Tibial artery (tissue), 4 donors: Measurements from ENCODE around the gene KLHL7.

Source experiments
- DNase-seq, 2 donors: peaks; one replicate each; pipeline ENCODE4 v3.0.0-alpha.2; 2019
- H3K27ac ChIP-seq, 2 donors: fragments of 200-600 bp; sonication (generic) in 1 of 2; 1 replicate in 1 of 2; 2 replicates in 1 of 2; pipeline ENCODE4 v1.5.1; 2018 to 2019; ENCODE audit warnings: mild to moderate bottlenecking in 1 of 2
- H3K27me3 ChIP-seq, 2 donors: fragments of 200-600 bp; sonication (generic) in 1 of 2; one replicate each; pipeline versions ENCODE4 v1.5.1 to v1.6.0; 2016 to 2019
- H3K36me3 ChIP-seq, 3 donors: fragments of 200-600 bp; sonication (generic) in 2 of 3; one replicate each; pipeline ENCODE4 v1.5.1; 2016 to 2019; ENCODE audit warnings: mild to moderate bottlenecking in 2 of 3
- H3K4me1 ChIP-seq, 4 donors: fragments of 200-600 bp; sonication (generic) in 2 of 4; 1 replicate in 3 of 4; 2 replicates in 1 of 4; pipeline ENCODE4 v1.5.1; 2016 to 2019
- H3K4me3 ChIP-seq, 2 donors: fragments of 200-600 bp; sonication (generic) in 1 of 2; 1 replicate in 1 of 2; 2 replicates in 1 of 2; pipeline ENCODE4 v1.5.1; 2018 to 2019; ENCODE audit warnings: mild to moderate bottlenecking in 2 of 2
- H3K9me3 ChIP-seq, 3 donors: fragments of 200-600 bp; sonication (generic) in 1 of 3; one replicate each; pipeline ENCODE4 v1.5.1; 2016 to 2019
- CTCF ChIP-seq, 2 experiments: fragments of 200-600 bp in 1 of 2; fragments of 450-650 bp in 1 of 2; IDR thresholded peaks; one replicate each; pipeline ENCODE4 v1.5.1; 2017 to 2019; ENCODE audit warnings: antibody characterized with exemption in 2 of 2, mild to moderate bottlenecking in 1 of 2, moderate library complexity in 1 of 2
- intact Hi-C: fragments of 100-400 bp; cut with DNase I; formaldehyde crosslinking; loops from one replicate; pipeline ENCODE4 v1.15.0; 2023; ENCODE audit warnings: low total_unique reads

KLHL7 gene

GRCh38 chr7:23181684-23182553 lies 76.3 kb downstream of the KLHL7 start, which contains the start of gene NUP42:
NUP42 (plus strand) TSS chr7:23182048; CDS start chr7:23182086, 38 bp downstream.
- intact Hi-C loops, result loop anchor here (5.0 kb wide), 2 partner anchors 65 to 75 kb away; partner anchors contain the start of genes GPNMB and KLHL7

DNA sequence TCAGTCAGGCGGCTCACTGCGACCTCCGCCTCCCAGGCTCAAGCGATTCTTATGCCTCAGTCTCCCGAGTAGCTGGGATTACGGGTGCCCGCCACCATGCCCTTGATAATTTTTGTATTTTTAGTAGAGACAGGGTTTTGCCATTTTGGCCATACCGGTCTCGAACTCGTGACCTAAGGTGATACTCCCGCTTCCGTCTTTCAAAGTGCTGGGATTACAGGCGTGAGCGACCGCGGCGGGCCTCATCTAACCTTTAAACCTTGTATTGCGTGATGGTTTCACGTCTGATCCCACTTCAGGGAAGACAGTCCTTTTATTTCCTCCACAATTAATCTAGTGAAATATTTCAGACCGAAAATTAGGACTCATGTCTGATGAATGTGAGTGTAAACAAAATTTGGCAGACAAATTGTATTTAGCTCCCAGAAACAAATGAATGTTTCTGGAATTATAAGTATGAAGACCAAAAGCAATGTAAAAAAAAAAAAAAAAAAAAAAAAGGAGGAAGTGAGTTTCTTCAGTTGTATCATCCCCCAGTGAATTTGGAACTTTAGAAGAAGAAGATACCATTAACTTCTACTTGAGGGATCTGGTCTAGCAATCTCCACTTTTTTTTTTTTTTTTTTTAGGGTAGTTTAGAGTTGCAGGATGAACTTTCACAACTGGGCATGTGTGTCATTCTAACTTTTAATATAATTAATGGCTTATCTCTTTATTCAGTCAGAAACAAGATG lies 77.9 kb downstream of the KLHL7 start:
- Histone ChIP-seq H3K27ac (no peak overlapping the region), H3K4me3 (peak overlapping the region; percentile 61 to 79), H3K27me3 (no peaks in the 10 kb centered on the region), H3K36me3 (peaks cover 18 to 33% (median 29%) of the 10 kb centered on the region in 3 donors), H3K4me1 (peaks cover 0 to 40% (median 13%) of the 10 kb centered on the region in 4 donors), H3K9me3 (no peaks in the 10 kb centered on the region)
- TF ChIP-seq CTCF (IDR thresholded peaks at IDR 0.05), result no peak
- intact Hi-C loops, result loop anchor here (5.0 kb wide), 2 partner anchors 64 to 76 kb away; partner anchors contain the start of genes GPNMB and KLHL7
- DNase-seq, result no peak

More at GRCh38 chr7:23181684-23182553, 76.3 kb downstream of the KLHL7 start, which contains the start of gene NUP42:
- peak; percentile 95 to 96 for DNase-seq
- Histone ChIP-seq H3K4me1 (peaks cover 0 to 40% (median 13%) of the 10 kb centered on the region in 4 donors), H3K27me3 (no peaks in the 10 kb centered on the region), H3K4me3 (peak within 1 kb of the TSS; percentile 61 to 79), H3K9me3 (no peaks in the 10 kb centered on the region), H3K27ac (peak within 1 kb of the TSS; percentile 77 to 93), H3K36me3 (peaks cover 9 to 18% (median 15%) of the 10 kb centered on the region in 3 donors)
- no peak for TF ChIP-seq CTCF (IDR thresholded peaks at IDR 0.05)

- peaks cover 27 to 37% (median 36%) of the 10 kb centered on the region in 3 donors for H3K36me3 ChIP-seq
- no peaks in the 10 kb centered on the region for H3K27me3 ChIP-seq
- TF ChIP-seq CTCF (IDR thresholded peaks at IDR 0.05), result no peak
- DNase-seq, result no peak
- no peaks in the 10 kb centered on the region for H3K9me3 ChIP-seq
- H3K4me3 ChIP-seq, result no peak overlapping the region
- intact Hi-C loops, result loop anchor here (5.0 kb wide), 2 partner anchors 63 to 77 kb away; partner anchors contain the start of genes GPNMB and KLHL7
- H3K4me1 ChIP-seq, result peaks cover 0 to 40% (median 13%) of the 10 kb centered on the region in 4 donors
- H3K27ac ChIP-seq, result no peak overlapping the region
These were observed 78.7 kb downstream of the KLHL7 start for GRCh38 chr7:23184291-23184690.

GRCh38 chr7:23184709-23185359 lies 79.2 kb downstream of the KLHL7 start:
- H3K4me3 ChIP-seq, result no peak overlapping the region
- H3K27me3 ChIP-seq, result no peaks in the 10 kb centered on the region
- H3K4me1 ChIP-seq, result peaks cover 0 to 40% (median 13%) of the 10 kb centered on the region in 4 donors
- no peak overlapping the region for H3K27ac ChIP-seq
- DNase-seq, result peak in 1 of 2 donors; percentile 60
- peaks cover 32 to 42% (median 36%) of the 10 kb centered on the region in 3 donors for H3K36me3 ChIP-seq
- peak; percentile 51 to 52 for TF ChIP-seq CTCF (IDR thresholded peaks at IDR 0.05)
- intact Hi-C loops, result loop anchor here (5.0 kb wide), 2 partner anchors 62 to 78 kb away; partner anchors contain the start of genes GPNMB and KLHL7
- no peaks in the 10 kb centered on the region for H3K9me3 ChIP-seq

DNA sequence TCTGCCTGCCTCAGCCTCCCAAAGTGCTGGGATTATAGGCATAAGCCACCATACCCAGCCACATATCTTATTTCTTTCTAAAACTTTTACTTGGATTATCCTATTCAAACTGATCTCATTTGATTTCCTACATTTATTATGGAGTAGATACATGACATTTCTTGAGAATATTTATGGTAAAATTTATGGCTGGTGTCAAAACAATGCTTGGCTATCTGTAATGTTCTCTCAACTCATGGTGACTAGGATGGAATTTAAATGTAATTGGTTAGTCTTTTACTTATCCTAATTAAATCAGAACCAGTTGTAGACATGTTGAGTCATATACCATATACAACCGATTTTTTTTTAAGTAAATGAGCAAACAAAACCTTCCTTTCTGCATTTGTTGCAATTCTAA lies 80.4 kb downstream of the KLHL7 start:
- H3K27me3 ChIP-seq, result no peaks in the 10 kb centered on the region
- peaks cover 32 to 43% (median 36%) of the 10 kb centered on the region in 3 donors for H3K36me3 ChIP-seq
- H3K27ac ChIP-seq, result no peak overlapping the region
- H3K9me3 ChIP-seq, result no peaks in the 10 kb centered on the region
- DNase-seq, result no peak
- no peak overlapping the region for H3K4me3 ChIP-seq
- intact Hi-C loops, result no loop called here
- TF ChIP-seq CTCF (IDR thresholded peaks at IDR 0.05), result no peak
- H3K4me1 ChIP-seq, result peaks cover 0 to 38% (median 13%) of the 10 kb centered on the region in 4 donors
